ENCODE results near the gene ASTN2.
"Not testable (repeated sequence)": the region's sequence is repeated elsewhere in the genome, so short reads cannot be mapped to it uniquely, and the experiment has no call there.

Gene ASTN2

GRCh38 chr9:116899337-116900006 is 515.4 kb downstream of the ASTN2 start:
- no peak overlapping the region for H3K27ac ChIP-seq
- TF ChIP-seq CTCF (conservative IDR thresholded peaks at IDR 0.05), result no peak

GRCh38 chr9:116898131-116898530 is 516.7 kb downstream of the ASTN2 start:
- H3K27ac ChIP-seq, result not testable (repeated sequence)

- H3K27ac ChIP-seq, result no peak overlapping the region
- no peak for TF ChIP-seq CTCF (conservative IDR thresholded peaks at IDR 0.05)
These were observed 517.7 kb downstream of the ASTN2 start for GRCh38 chr9:116897201-116897600.

- H3K27ac ChIP-seq, result no peak overlapping the region
- no peak for TF ChIP-seq CTCF (conservative IDR thresholded peaks at IDR 0.05)
These were observed 518.9 kb downstream of the ASTN2 start for GRCh38 chr9:116895961-116896360.

GRCh38 chr9:116891424-116891823 is 523.4 kb downstream of the ASTN2 start:
- no peak for TF ChIP-seq CTCF (conservative IDR thresholded peaks at IDR 0.05)
- peak overlapping the region; percentile 39 for H3K27ac ChIP-seq

GRCh38 chr9:116888476-116888875 is 526.4 kb downstream of the ASTN2 start:
- H3K27ac ChIP-seq, result not testable (repeated sequence)

- no peak for TF ChIP-seq CTCF (conservative IDR thresholded peaks at IDR 0.05)
- no peak overlapping the region for H3K27ac ChIP-seq
These were observed 526.8 kb downstream of the ASTN2 start for GRCh38 chr9:116888066-116888465.

- H3K27ac ChIP-seq, result no peak overlapping the region
- TF ChIP-seq CTCF (conservative IDR thresholded peaks at IDR 0.05), result no peak
These were observed 531.2 kb downstream of the ASTN2 start for GRCh38 chr9:116883676-116884075.

GRCh38 chr9:116877072-116877471 is 537.8 kb downstream of the ASTN2 start:
- H3K27ac ChIP-seq, result no peak overlapping the region
- TF ChIP-seq CTCF (conservative IDR thresholded peaks at IDR 0.05), result no peak

Data from VCaP (cell line).